Breast epithelium (tissue), 3 donors: ENCODE data around the gene TRIM15.
"Not testable (repeated sequence)": the region's sequence is repeated elsewhere in the genome, so short reads cannot be mapped to it uniquely, and the experiment has no call there.

ENCODE experiments used
- CTCF ChIP-seq, 3 donors: fragments of 450-650 bp; IDR thresholded peaks; one replicate each; pipeline ENCODE4 v1.5.1; 2016 to 2017; ENCODE audit warnings: antibody characterized with exemption in 3 of 3, mild to moderate bottlenecking in 3 of 3, moderate library complexity in 3 of 3
- POLR2A ChIP-seq: fragments of 450-650 bp; IDR thresholded peaks from one replicate; pipeline ENCODE4 v1.6.1; 2016; ENCODE audit warnings: antibody characterized with exemption, mild to moderate bottlenecking, moderate library complexity

DNA sequence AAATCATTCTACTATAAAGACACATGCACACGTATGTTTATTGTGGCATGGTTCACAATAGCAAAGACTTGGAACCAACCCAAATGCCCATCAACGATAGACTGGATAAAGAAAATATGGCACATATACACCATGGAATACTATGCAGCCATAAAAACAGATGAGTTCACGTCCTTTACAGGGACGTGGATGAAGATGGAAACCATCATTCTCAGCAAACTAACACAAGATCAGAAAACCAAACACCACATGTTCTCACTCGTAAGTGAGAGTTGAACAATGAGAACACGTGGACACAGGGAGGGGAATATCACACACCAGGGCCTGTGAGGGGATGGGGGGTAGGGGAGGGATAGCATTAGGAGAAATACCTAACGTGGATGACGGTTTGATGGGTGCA, 23.1 kb upstream of the TRIM15 start:
- TF ChIP-seq POLR2A; CTCF (IDR thresholded peaks at IDR 0.05): not testable (repeated sequence)
